H1 (cell line): ENCODE data around the gene POLA2. TPM values are rescaled to one million over a fixed set of nuclear protein-coding genes. Genes with fewer than 3 reads are reported as not detected.

Experiments
- CTCF ChIA-PET: fragments of 300-600 bp; sonication (Branson Sonifier 250); formaldehyde crosslinking; loops from one replicate; lab custom pipeline; 2021; ENCODE audit not compliant: partially characterized antibody; lab: Charles Lee
- POLR2A ChIA-PET: fragments of 300-600 bp; sonication (Branson Sonifier 250); formaldehyde crosslinking; loops from one replicate; lab custom pipeline; 2021; ENCODE audit warnings: inconsistent platforms; ENCODE audit not compliant: partially characterized antibody; lab: Charles Lee
- DNase-seq, 2 experiments: peaks; one replicate each; pipeline versions ENCODE4 v3.0.0 to v3.0.0-alpha.2; 2010 to 2022; ENCODE audit warnings: low spot score in 2 of 2, low read depth in 1 of 2, mixed read lengths in 1 of 2
- FAIRE-seq: peaks from 2 replicates; lab custom pipeline; 2011; peaks lifted over from hg19 to GRCh38; lab: Jason Lieb, UNC
- H2AFZ ChIP-seq: 2 replicates; pipeline ENCODE4 v1.8.1; 2012; ENCODE audit warnings: low read length, inconsistent platforms
- H2AK5ac ChIP-seq: 2 replicates; pipeline ENCODE4 v1.6.1; 2013; ENCODE audit warnings: low read depth, low read length
- H2BK120ac ChIP-seq: replicated peaks from 2 replicates; pipeline ENCODE3; 2013; ENCODE audit warnings: low read depth, low read length, inconsistent platforms
- H2BK12ac ChIP-seq: 2 replicates; pipeline ENCODE4 v1.6.1; 2013; ENCODE audit warnings: low read depth, low read length
- H2BK15ac ChIP-seq: 2 replicates; pipeline ENCODE4 v1.6.1; 2013; ENCODE audit warnings: low read length
- H2BK20ac ChIP-seq: 2 replicates; pipeline ENCODE4 v1.6.1; 2013; ENCODE audit warnings: low read length
- H2BK5ac ChIP-seq: 2 replicates; pipeline ENCODE4 v1.6.1; 2013; ENCODE audit warnings: low read depth, low read length
- H3K14ac ChIP-seq: 2 replicates; pipeline ENCODE4 v1.6.1; 2013; ENCODE audit warnings: inconsistent platforms; ENCODE audit not compliant: insufficient read length
- H3K18ac ChIP-seq: 2 replicates; pipeline ENCODE4 v1.6.1; 2013; ENCODE audit warnings: low read length; ENCODE audit errors: extremely low read depth
- H3K23ac ChIP-seq: 2 replicates; pipeline ENCODE4 v1.6.1; 2013; ENCODE audit warnings: inconsistent platforms; ENCODE audit not compliant: insufficient read length
- H3K23me2 ChIP-seq: 2 replicates; pipeline ENCODE4 v1.6.1; 2013; ENCODE audit warnings: low read depth, low read length
- H3K27ac ChIP-seq: 2 replicates; pipeline ENCODE4 v1.6.1; 2011; ENCODE audit warnings: low read depth, low read length, inconsistent platforms
- H3K27me3 ChIP-seq, 4 experiments: replicated peaks in 1 of 4; 1 replicate in 1 of 4; 2 replicates in 3 of 4; pipeline versions ENCODE4 v1.6.1 to v1.8.1; 2011 to 2013; ENCODE audit warnings: low read length in 3 of 4, mild to moderate bottlenecking in 3 of 4, inconsistent platforms in 2 of 4, mixed read lengths in 2 of 4, moderate library complexity in 1 of 4; ENCODE audit not compliant: control insufficient read depth in 3 of 4, insufficient read depth in 3 of 4; ENCODE audit errors: extremely low read depth in 1 of 4
- H3K36me3 ChIP-seq, 4 experiments: 2 replicates each; pipeline versions ENCODE4 v1.6.1 to v1.8.1; 2011 to 2013; ENCODE audit warnings: mild to moderate bottlenecking in 4 of 4, low read length in 3 of 4, moderate library complexity in 2 of 4, control low read depth in 1 of 4, inconsistent platforms in 1 of 4; ENCODE audit not compliant: insufficient read depth in 4 of 4, control insufficient read depth in 2 of 4
- H3K4ac ChIP-seq: replicated peaks from 2 replicates; pipeline ENCODE3; 2013; ENCODE audit warnings: low read length, low read depth, mixed read lengths, inconsistent platforms; ENCODE audit not compliant: insufficient read length
- H3K4me1 ChIP-seq, 4 experiments: replicated peaks in 1 of 4; 1 replicate in 1 of 4; 2 replicates in 3 of 4; pipeline versions ENCODE4 v1.6.1 to v1.8.1; 2011 to 2013; ENCODE audit warnings: low read length in 3 of 4, inconsistent platforms in 2 of 4, mixed read lengths in 1 of 4; ENCODE audit not compliant: insufficient read depth in 4 of 4, control insufficient read depth in 3 of 4
- H3K4me2 ChIP-seq, 2 experiments: 2 replicates each; pipeline versions ENCODE4 v1.6.1 to v1.8.1; 2011 to 2013; ENCODE audit warnings: low read depth in 2 of 2, low read length in 2 of 2, control low read depth in 1 of 2, inconsistent platforms in 1 of 2, mild to moderate bottlenecking in 1 of 2; ENCODE audit not compliant: insufficient read depth in 1 of 2
- H3K4me3 ChIP-seq, 4 experiments: fragments of 200-600, 300-600 bp in 1 of 4; sonication (generic), shearing (Covaris generic), sonication (Bioruptor Twin) in 1 of 4; 2 replicates each; pipeline versions ENCODE4 v1.5.1 to v1.8.1; 2011 to 2016; ENCODE audit warnings: low read length in 4 of 4, low read depth in 3 of 4, control low read depth in 2 of 4, inconsistent platforms in 2 of 4, mild to moderate bottlenecking in 2 of 4, mixed read lengths in 1 of 4, moderate library complexity in 1 of 4; ENCODE audit not compliant: insufficient read depth in 2 of 4; ENCODE audit errors: extremely low read depth in 1 of 4
- H3K56ac ChIP-seq: replicated peaks from 2 replicates; pipeline ENCODE3; 2013; ENCODE audit warnings: low read depth, mild to moderate bottlenecking, mixed read lengths, low read length, inconsistent platforms; ENCODE audit not compliant: insufficient read length
- H3K79me1 ChIP-seq: 2 replicates; pipeline ENCODE4 v1.6.1; 2013; ENCODE audit warnings: low read depth, low read length, control low read depth
- H3K79me2 ChIP-seq, 2 experiments: 2 replicates each; pipeline versions ENCODE4 v1.6.1 to v1.8.1; 2012 to 2013; ENCODE audit warnings: low read length in 2 of 2, mild to moderate bottlenecking in 2 of 2, inconsistent platforms in 1 of 2; ENCODE audit not compliant: insufficient read depth in 2 of 2, control insufficient read depth in 1 of 2
- H3K9ac ChIP-seq, 4 experiments: replicated peaks in 1 of 4; 1 replicate in 1 of 4; 2 replicates in 3 of 4; pipeline versions ENCODE4 v1.6.1 to v1.8.1; 2011 to 2013; ENCODE audit warnings: low read depth in 3 of 4, low read length in 3 of 4, control low read depth in 2 of 4, mild to moderate bottlenecking in 2 of 4, moderate library complexity in 2 of 4, inconsistent platforms in 1 of 4; ENCODE audit errors: extremely low read depth in 1 of 4
- H3K9me3 ChIP-seq, 2 experiments: 2 replicates each; pipeline versions ENCODE4 v1.6.1 to v1.8.1; 2012 to 2013; ENCODE audit warnings: mild to moderate bottlenecking in 2 of 2, moderate library complexity in 2 of 2, control low read depth in 1 of 2, inconsistent platforms in 1 of 2, low read depth in 1 of 2, low read length in 1 of 2, mixed read lengths in 1 of 2; ENCODE audit not compliant: insufficient read depth in 2 of 2
- H4K20me1 ChIP-seq, 2 experiments: replicated peaks in 1 of 2; 2 replicates each; pipeline versions ENCODE3 to v1.8.1; 2011 to 2013; ENCODE audit warnings: inconsistent platforms in 2 of 2, low read length in 2 of 2, mild to moderate bottlenecking in 1 of 2; ENCODE audit not compliant: insufficient read depth in 2 of 2, control insufficient read depth in 1 of 2
- H4K5ac ChIP-seq: 2 replicates; pipeline ENCODE4 v1.6.1; 2013; ENCODE audit warnings: low read length, low read depth, mixed read lengths, inconsistent platforms; ENCODE audit not compliant: insufficient read length
- H4K8ac ChIP-seq: 2 replicates; pipeline ENCODE4 v1.8.0; 2013; ENCODE audit warnings: mild to moderate bottlenecking, moderate library complexity, low read length, inconsistent platforms; ENCODE audit not compliant: insufficient read depth; ENCODE audit errors: extremely low read depth
- H4K91ac ChIP-seq: replicated peaks from 2 replicates; pipeline ENCODE3; 2013; ENCODE audit warnings: low read length, mixed read lengths, inconsistent platforms; ENCODE audit not compliant: insufficient read length
- SAP30 ChIP-seq: fragments of 300-600 bp; sonication (generic); IDR thresholded peaks from 2 replicates; pipeline ENCODE4 v1.7.1; 2012; ENCODE audit warnings: low read length, moderate library complexity, mild to moderate bottlenecking, inconsistent platforms; ENCODE audit not compliant: insufficient read depth, insufficient replicate concordance
- WGBS, 2 experiments: shearing (Covaris generic) in 1 of 2; methylation state at CpG; one replicate each; pipeline versions ENCODE4 v1.1.6 to v1.1.7; 2013 to 2015; ENCODE audit warnings: low lambda C conversion rate in 2 of 2, mixed read lengths in 2 of 2, inconsistent platforms in 1 of 2, low coverage in 1 of 2, missing lambda C conversion rate in 1 of 2; ENCODE audit not compliant: insufficient replicate concordance in 2 of 2, insufficient coverage in 1 of 2, insufficient read length in 1 of 2; ENCODE audit errors: extremely low coverage in 1 of 2, missing lambda C conversion rate in 1 of 2; 5-methylcytosine and 5-hydroxymethylcytosine counted together
- polyA plus RNA-seq, 7 experiments: library from polyadenylated mRNA; depleted of rRNA in 3 of 7; stranded (reverse) in 5 of 7; unstranded in 2 of 7; fragments of >200 nt in 5 of 7; fragments of 200-250 nt in 2 of 7; gene quantifications; 1 replicate in 5 of 7; 2 replicates in 1 of 7; 4 replicates in 1 of 7; pipeline versions ENCODE4 v1.2.1 to v1.2.3, GENCODE V29; 2011 to 2013; ENCODE audit warnings: missing spikeins in 2 of 7, mixed read lengths in 2 of 7
- total RNA-seq: library from RNA; stranded (reverse); fragmentation: NEBNext Ultra II Directional; extraction: Animal tissue kit (Norgen Biotek cat#: 25700); gene quantifications from 2 replicates; pipeline ENCODE4 v1.2.1, GENCODE V29; 2021

Gene POLA2
- total and polyA plus RNA-seq, 2 of the 8 experiments (the other 6 are each of a cell fraction or from before 2014, with no cell fraction given), result 31.2 to 55.9 TPM

DNA sequence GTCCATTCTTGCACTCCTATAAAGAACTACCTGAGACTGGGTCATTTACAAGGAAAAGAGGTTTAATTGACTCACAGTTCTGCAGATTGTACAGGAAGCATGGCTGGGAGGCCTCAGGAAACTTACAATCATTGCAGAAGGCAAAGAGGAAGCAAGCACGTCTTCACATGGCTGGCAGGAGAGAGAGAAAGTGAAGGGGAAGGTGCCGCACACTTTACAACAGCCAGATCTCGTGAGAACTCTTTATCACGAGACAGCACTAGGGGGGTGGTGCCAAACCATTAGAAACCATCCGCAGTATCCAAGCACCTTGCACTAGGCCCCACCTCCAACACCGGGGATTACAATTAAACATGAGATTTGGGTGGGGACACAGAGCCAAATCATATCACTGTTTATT is 19.4 kb upstream of the POLA2 start:
- no peak for FAIRE-seq
- Histone ChIP-seq H2BK5ac (no peak overlapping the region), H3K27ac (no peak overlapping the region), H3K79me1 (no peaks in the 10 kb centered on the region), H3K36me3 (no peaks in the 10 kb centered on the region), H3K4me2 (no peak overlapping the region), H3K79me2 (no peaks in the 10 kb centered on the region), H2BK15ac (no peak overlapping the region), H3K27me3 (no peaks in the 10 kb centered on the region), H3K4me1 (peaks cover 3 to 12% (median 5%) of the 10 kb centered on the region in 4 experiments; a peak in 5 of 7 replicates), H3K23ac (no peak overlapping the region), H4K91ac (no peak overlapping the region), H2AK5ac (no peak overlapping the region), H3K23me2 (no peaks in the 10 kb centered on the region), H3K56ac (no peak overlapping the region), H4K5ac (no peak overlapping the region), H3K9me3 (no peaks in the 10 kb centered on the region), H4K20me1 (no peaks in the 10 kb centered on the region), H2BK120ac (no peak overlapping the region), H3K18ac (no peak overlapping the region), H4K8ac (no peak overlapping the region), H3K4me3 (no peak overlapping the region), H3K9ac (no peak overlapping the region), H2AFZ (no peak overlapping the region), H2BK20ac (no peak overlapping the region), H3K14ac (no peak overlapping the region), H2BK12ac (no peak overlapping the region), H3K4ac (no peak overlapping the region)
- 91% methylated on average over 6 of the region's 6 CpGs; no CpG with 5 or more reads in 1 of the 2 experiments for WGBS, 2 experiments
- DNase-seq, result no peak
- POLR2A ChIA-PET, result interaction anchor here (0.7 to 6.8 kb wide), 12 partner anchors 8 to 131 kb away, joined by 3 to 54 read pairs (median 6); partner anchors contain the start of genes CAPN1 and TM7SF2
- CTCF ChIA-PET, result interaction anchor here (0.9 to 5.7 kb wide), 6 partner anchors 7 to 87 kb away, joined by 3 to 35 read pairs (median 5); no protein-coding TSS in a partner anchor
- TF ChIP-seq SAP30, result no peak
